Measurements from ENCODE around the gene KNOP1. TPM values are rescaled to one million over a fixed set of nuclear protein-coding genes. Genes with fewer than 3 reads are reported as not detected.

The KNOP1 gene
- total RNA-seq, 1 experiment from 2014 or later: 13.6 TPM

DNA sequence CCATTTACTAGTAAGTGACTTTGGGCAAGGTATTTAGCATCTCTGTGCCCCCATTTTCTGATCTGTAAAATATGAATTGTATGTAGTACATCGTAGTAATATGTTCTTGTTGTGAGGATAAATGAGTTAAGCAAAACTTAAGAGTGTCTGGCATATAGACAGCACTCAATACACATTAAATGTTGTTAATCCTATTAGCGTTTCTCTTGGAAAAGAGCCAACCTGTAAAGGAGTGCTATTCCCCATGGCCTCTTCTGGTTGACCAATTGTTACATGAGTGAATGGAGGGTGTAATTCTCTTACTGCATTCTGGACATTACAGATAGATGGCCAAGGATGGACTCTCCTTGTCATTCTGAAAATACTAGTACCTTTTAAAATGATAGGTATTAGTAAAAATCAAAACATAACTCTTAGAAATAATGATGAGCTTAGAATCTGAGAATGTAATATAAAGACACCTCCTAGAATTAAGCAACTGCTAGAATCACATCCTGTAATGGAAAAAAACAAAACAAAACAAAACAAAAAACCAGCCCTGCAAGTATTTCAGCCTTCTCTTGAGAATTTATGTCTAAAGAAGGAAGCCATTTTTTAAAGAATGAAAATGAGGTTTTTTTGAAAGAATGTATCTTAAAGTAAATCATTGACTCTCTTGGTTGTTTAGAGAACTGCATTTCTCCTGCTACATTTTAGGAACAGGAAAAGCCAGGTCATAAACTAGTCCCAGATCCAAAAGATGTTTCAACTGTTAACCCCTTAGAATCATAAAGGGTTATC, 30.6 kb upstream of the KNOP1 start:
- no peak overlapping the region for H2AFZ ChIP-seq (ENCODE audit: low read length)
- BruUV-seq (replicated peaks): no TSS peak
- H3K4me2 ChIP-seq (ENCODE audit: low read length): 0 out of 2 replicates have a peak overlapping the region, but pooled peaks have one; percentile 31
- H3K9me2 ChIP-seq (replicated peaks; ENCODE audit: low read length): no peaks in the 10 kb centered on the region
- ATAC-seq (no peak), DNase-seq (peak; percentile 14)
- H3K9me3 ChIP-seq (ENCODE audit: low read length): no peaks in the 10 kb centered on the region
- no peak overlapping the region for H3K9ac ChIP-seq (ENCODE audit: low read length)
- POLR2A ChIA-PET (ENCODE audit: unreplicated experiment): no interaction called here
- peaks cover 33% of the 10 kb centered on the region for H3K4me1 ChIP-seq (ENCODE audit: insufficient read depth, low read length)
- no peak overlapping the region for H3K27ac ChIP-seq (ENCODE audit: low read length)
- H4K20me1 ChIP-seq (ENCODE audit: low read length): no peaks in the 10 kb centered on the region
- H3K27me3 ChIP-seq (ENCODE audit: low read length): no peaks in the 10 kb centered on the region
- intact Hi-C loops (cut with micrococcal nuclease): no loop called here
- no peaks in the 10 kb centered on the region for H3K79me2 ChIP-seq (ENCODE audit: low read length)
- H3K4me3 ChIP-seq (ENCODE audit: low read length): no peak overlapping the region
- no peaks in the 10 kb centered on the region for H3K36me3 ChIP-seq (ENCODE audit: low read depth, low read length)
- CTCF ChIA-PET: no interaction called here
- no peaks in the 10 kb centered on the region for H3F3A ChIP-seq (ENCODE audit: low read length, unreplicated experiment)
- TF ChIP-seq, protein P1, sequence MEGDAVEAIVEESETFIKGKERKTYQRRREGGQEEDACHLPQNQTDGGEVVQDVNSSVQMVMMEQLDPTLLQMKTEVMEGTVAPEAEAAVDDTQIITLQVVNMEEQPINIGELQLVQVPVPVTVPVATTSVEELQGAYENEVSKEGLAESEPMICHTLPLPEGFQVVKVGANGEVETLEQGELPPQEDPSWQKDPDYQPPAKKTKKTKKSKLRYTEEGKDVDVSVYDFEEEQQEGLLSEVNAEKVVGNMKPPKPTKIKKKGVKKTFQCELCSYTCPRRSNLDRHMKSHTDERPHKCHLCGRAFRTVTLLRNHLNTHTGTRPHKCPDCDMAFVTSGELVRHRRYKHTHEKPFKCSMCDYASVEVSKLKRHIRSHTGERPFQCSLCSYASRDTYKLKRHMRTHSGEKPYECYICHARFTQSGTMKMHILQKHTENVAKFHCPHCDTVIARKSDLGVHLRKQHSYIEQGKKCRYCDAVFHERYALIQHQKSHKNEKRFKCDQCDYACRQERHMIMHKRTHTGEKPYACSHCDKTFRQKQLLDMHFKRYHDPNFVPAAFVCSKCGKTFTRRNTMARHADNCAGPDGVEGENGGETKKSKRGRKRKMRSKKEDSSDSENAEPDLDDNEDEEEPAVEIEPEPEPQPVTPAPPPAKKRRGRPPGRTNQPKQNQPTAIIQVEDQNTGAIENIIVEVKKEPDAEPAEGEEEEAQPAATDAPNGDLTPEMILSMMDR (conservative IDR thresholded peaks at IDR 0.05; ENCODE audit: low read depth, low read length): no peak
- TF ChIP-seq EZH2phosphoT487 (IDR thresholded peaks at IDR 0.05; ENCODE audit: borderline replicate concordance, low read length): no peak
- no peak for TF ChIP-seq EZH2 (IDR thresholded peaks at IDR 0.05; ENCODE audit: low read length, unreplicated experiment)

DNA sequence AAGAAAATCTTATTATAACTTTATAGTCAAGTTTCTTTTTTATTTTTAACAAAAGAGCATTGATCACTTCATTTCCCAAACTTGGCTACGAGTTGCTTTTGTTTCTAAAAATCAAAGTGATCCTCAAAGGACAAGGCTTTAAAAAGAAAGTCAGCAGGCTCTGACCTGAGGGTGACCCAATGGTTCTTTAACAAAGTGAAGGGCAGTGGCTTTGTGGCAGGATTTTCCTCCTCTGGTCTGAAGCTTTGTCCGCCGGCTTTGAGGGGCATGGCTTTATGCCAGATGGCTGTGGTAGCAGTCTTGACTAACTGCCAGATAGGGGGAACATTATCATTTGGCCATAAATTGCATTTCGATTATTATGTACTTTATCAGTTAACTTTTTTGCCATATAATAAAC, 28.5 kb upstream of the KNOP1 start:
- Histone ChIP-seq H3K4me1 (ENCODE audit: insufficient read depth, low read length) (peaks cover 27% of the 10 kb centered on the region), H3K9me2 (replicated peaks; ENCODE audit: low read length) (no peaks in the 10 kb centered on the region), H3K79me2 (ENCODE audit: low read length) (no peaks in the 10 kb centered on the region), H3F3A (ENCODE audit: low read length, unreplicated experiment) (no peaks in the 10 kb centered on the region), H3K9ac (ENCODE audit: low read length) (no peak overlapping the region), H3K27me3 (ENCODE audit: low read length) (no peaks in the 10 kb centered on the region), H4K20me1 (ENCODE audit: low read length) (no peaks in the 10 kb centered on the region), H2AFZ (ENCODE audit: low read length) (no peak overlapping the region), H3K36me3 (ENCODE audit: low read depth, low read length) (no peaks in the 10 kb centered on the region), H3K27ac (ENCODE audit: low read length) (no peak overlapping the region), H3K4me2 (ENCODE audit: low read length) (no peak overlapping the region), H3K4me3 (ENCODE audit: low read length) (no peak overlapping the region), H3K9me3 (ENCODE audit: low read length) (no peaks in the 10 kb centered on the region)
- ATAC-seq (no peak), DNase-seq (no peak)
- POLR2A ChIA-PET (ENCODE audit: unreplicated experiment): no interaction called here
- intact Hi-C loops (cut with micrococcal nuclease): no loop called here
- TF ChIP-seq, protein P1 (conservative IDR thresholded peaks at IDR 0.05; ENCODE audit: low read depth, low read length): no peak
- no peak for TF ChIP-seq EZH2 (IDR thresholded peaks at IDR 0.05; ENCODE audit: low read length, unreplicated experiment)
- TF ChIP-seq EZH2phosphoT487 (IDR thresholded peaks at IDR 0.05; ENCODE audit: borderline replicate concordance, low read length): no peak
- CTCF ChIA-PET: no interaction called here
- BruUV-seq (replicated peaks): no TSS peak

DNA sequence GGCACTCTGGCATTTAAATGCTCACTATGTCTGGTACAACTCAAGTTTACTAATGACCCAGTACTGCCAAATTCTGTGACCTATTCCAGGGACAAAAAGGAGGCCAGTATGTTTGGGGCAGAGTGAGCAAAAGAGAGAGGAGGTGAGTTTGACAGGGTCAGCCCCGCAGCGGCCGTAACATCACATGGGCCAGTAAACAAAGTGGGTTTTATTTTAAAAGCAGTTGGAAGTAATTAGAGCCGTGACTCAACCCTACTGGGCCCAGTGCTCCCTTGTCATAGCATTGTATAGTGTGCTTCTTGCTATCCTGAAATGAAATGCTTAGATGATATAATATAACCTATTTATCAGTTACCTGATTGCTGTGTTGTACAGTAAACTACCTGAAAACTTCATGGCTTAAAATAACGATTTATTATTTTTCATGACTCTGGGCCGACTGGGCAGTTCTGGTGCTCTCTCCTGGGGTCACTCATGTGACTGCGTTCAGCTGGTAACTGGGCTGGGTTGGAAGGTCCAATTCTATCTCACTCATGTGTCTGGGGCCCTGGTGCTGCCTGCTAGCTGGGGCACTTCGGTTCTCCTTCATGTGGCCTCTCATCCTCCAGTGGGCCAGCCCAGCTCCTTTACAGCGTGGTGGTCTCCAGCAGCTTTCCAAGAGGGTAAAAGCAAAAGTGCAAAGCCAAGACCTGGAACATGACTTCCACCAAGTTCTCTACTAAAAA, 27.4 kb upstream of the KNOP1 start:
- H3K9ac ChIP-seq (ENCODE audit: low read length): no peak overlapping the region
- ChIA-PET POLR2A (ENCODE audit: unreplicated experiment) (no interaction called here), CTCF (no interaction called here)
- DNase-seq (peak; percentile 39), ATAC-seq (peak; percentile 87)
- no peaks in the 10 kb centered on the region for H3K36me3 ChIP-seq (ENCODE audit: low read depth, low read length)
- TF ChIP-seq, protein P1 (conservative IDR thresholded peaks at IDR 0.05; ENCODE audit: low read depth, low read length): no peak
- no peak for TF ChIP-seq EZH2phosphoT487 (IDR thresholded peaks at IDR 0.05; ENCODE audit: borderline replicate concordance, low read length)
- no peak for TF ChIP-seq EZH2 (IDR thresholded peaks at IDR 0.05; ENCODE audit: low read length, unreplicated experiment)
- H3F3A ChIP-seq (ENCODE audit: low read length, unreplicated experiment): no peaks in the 10 kb centered on the region
- no peaks in the 10 kb centered on the region for H3K27me3 ChIP-seq (ENCODE audit: low read length)
- no peaks in the 10 kb centered on the region for H3K9me3 ChIP-seq (ENCODE audit: low read length)
- peak overlapping the region; percentile 24; the same call in 1 of the 2 replicates for H3K27ac ChIP-seq (ENCODE audit: low read length)
- no peak overlapping the region for H3K4me3 ChIP-seq (ENCODE audit: low read length)
- H3K9me2 ChIP-seq (replicated peaks; ENCODE audit: low read length): no peaks in the 10 kb centered on the region
- peak overlapping the region; percentile 48 for H3K4me2 ChIP-seq (ENCODE audit: low read length)
- H3K4me1 ChIP-seq (ENCODE audit: insufficient read depth, low read length): peaks cover 27% of the 10 kb centered on the region
- no peaks in the 10 kb centered on the region for H3K79me2 ChIP-seq (ENCODE audit: low read length)
- H2AFZ ChIP-seq (ENCODE audit: low read length): no peak overlapping the region
- no peaks in the 10 kb centered on the region for H4K20me1 ChIP-seq (ENCODE audit: low read length)
- BruUV-seq (replicated peaks): no TSS peak
- intact Hi-C loops (cut with micrococcal nuclease): no loop called here

Data from PC-3 (cell line).